Stimulated activated CD8-positive, alpha-beta memory T cell treated with anti-CD3 and anti-CD28 coated beads, Interleukin-2, amount 100 ng/mL, for 1 hour (primary cell): Measurements from ENCODE around the gene TMEM203.

ENCODE experiments used
- DNase-seq, 2 donors: peaks; one replicate each; pipeline ENCODE4 v3.0.0-alpha.2; 2020; ENCODE audit warnings: low read depth in 2 of 2

The TMEM203 gene

GRCh38 chr9:137219757-137220316 is 14.4 kb upstream of the TMEM203 start:
- DNase-seq = no peak

- no peak for DNase-seq
Observed at GRCh38 chr9:137218754-137219271, 13.4 kb upstream of the TMEM203 start.

GRCh38 chr9:137218212-137218753 is 12.8 kb upstream of the TMEM203 start:
- no peak for DNase-seq

- DNase-seq = no peak
Observed at GRCh38 chr9:137217276-137218211, 12.1 kb upstream of the TMEM203 start.

- DNase-seq = no peak
Observed at GRCh38 chr9:137216188-137216965, 10.9 kb upstream of the TMEM203 start.

- DNase-seq = no peak
Observed at GRCh38 chr9:137215196-137215986, 9.9 kb upstream of the TMEM203 start.

- no peak for DNase-seq
Observed at GRCh38 chr9:137214620-137215019, 9.2 kb upstream of the TMEM203 start.

GRCh38 chr9:137213160-137214060 is 8.0 kb upstream of the TMEM203 start:
- no peak for DNase-seq

- DNase-seq = no peak
Observed at GRCh38 chr9:137212520-137212919, 7.1 kb upstream of the TMEM203 start.

GRCh38 chr9:137211532-137211931 is 6.1 kb upstream of the TMEM203 start:
- no peak for DNase-seq

- no peak for DNase-seq
Observed at GRCh38 chr9:137206602-137207001, 1.2 kb upstream of the TMEM203 start.

- no peak for DNase-seq
Observed at GRCh38 chr9:137204731-137205125, 720 bp downstream of the TMEM203 start.

GRCh38 chr9:137202966-137203365 is 2.5 kb downstream of the TMEM203 start:
- DNase-seq = no peak

GRCh38 chr9:137201205-137201868 is 4.1 kb downstream of the TMEM203 start:
- no peak for DNase-seq

GRCh38 chr9:137200311-137201204 is 4.9 kb downstream of the TMEM203 start, which contains the start of gene TPRN:
TSS of gene TPRN (minus strand) at chr9:137200741. CDS start at chr9:137200711, 30 bp downstream.
- DNase-seq = peak; percentile 95 to 98

GRCh38 chr9:137199411-137200121 is 5.9 kb downstream of the TMEM203 start:
- DNase-seq = no peak

- no peak for DNase-seq
Observed at GRCh38 chr9:137198902-137199283, 6.6 kb downstream of the TMEM203 start.
